Measurements from ENCODE around the gene CACNA2D4.

Gene CACNA2D4

GRCh38 chr12:1797991-1798640 lies 120.3 kb downstream of the CACNA2D4 start:
- no peak for DNase-seq

- peak; percentile 78 for DNase-seq
These were observed 121.2 kb downstream of the CACNA2D4 start for GRCh38 chr12:1797011-1797901.

- DNase-seq: peak; percentile 80
These were observed 121.9 kb downstream of the CACNA2D4 start for GRCh38 chr12:1796515-1797010.

- DNase-seq: peak; percentile 96
These were observed 122.5 kb downstream of the CACNA2D4 start for GRCh38 chr12:1795785-1796514.

GRCh38 chr12:1795221-1795784 lies 123.1 kb downstream of the CACNA2D4 start:
- DNase-seq: no peak

- DNase-seq: no peak
These were observed 123.9 kb downstream of the CACNA2D4 start for GRCh38 chr12:1794440-1795090.

GRCh38 chr12:1793426-1794210 lies 124.8 kb downstream of the CACNA2D4 start:
- DNase-seq: no peak

GRCh38 chr12:1792406-1792805 lies 126.0 kb downstream of the CACNA2D4 start:
- DNase-seq: no peak

- DNase-seq: peak; percentile 93
These were observed 127.2 kb downstream of the CACNA2D4 start for GRCh38 chr12:1791104-1791841.

GRCh38 chr12:1790444-1790843 lies 128.0 kb downstream of the CACNA2D4 start:
- peak; percentile 42 for DNase-seq

- DNase-seq: no peak
These were observed 130.7 kb downstream of the CACNA2D4 start for GRCh38 chr12:1787714-1788113.

GRCh38 chr12:1782215-1782614 lies 136.2 kb downstream of the CACNA2D4 start:
- DNase-seq: no peak

GRCh38 chr12:1781772-1782171 lies 136.7 kb downstream of the CACNA2D4 start:
- no peak for DNase-seq

- no peak for DNase-seq
These were observed 138.7 kb downstream of the CACNA2D4 start for GRCh38 chr12:1779783-1780182.

- DNase-seq: no peak
These were observed 139.5 kb downstream of the CACNA2D4 start for GRCh38 chr12:1778911-1779310.

- no peak for DNase-seq
These were observed 140.7 kb downstream of the CACNA2D4 start for GRCh38 chr12:1777798-1778197.

- no peak for DNase-seq
These were observed 142.1 kb downstream of the CACNA2D4 start for GRCh38 chr12:1776170-1776921.

- DNase-seq: no peak
These were observed 144.4 kb downstream of the CACNA2D4 start for GRCh38 chr12:1773937-1774655.

- DNase-seq: no peak
These were observed 148.5 kb downstream of the CACNA2D4 start for GRCh38 chr12:1769809-1770494.

All from hematopoietic multipotent progenitor cell treated with erythropoietin and hydrocortisone succinate and interleukin-3 and kit ligand, for 6 days (in vitro differentiated cells).